K562 (cell line): ENCODE measurements around the gene MCAM. TPM values are rescaled to one million over a fixed set of nuclear protein-coding genes. Genes with fewer than 3 reads are reported as not detected.
A peak's percentile ranks its signal among the peaks of the same experiment; 100 is the strongest.

Experiments
- ATAC-seq: fragments of 200-7000 bp; cut with Tn5 transposase; 3 replicates; pipeline ENCODE4 v1.9.1; 2020; ENCODE audit warnings: moderate library complexity
- BruUV-seq: library from RNA; stranded (reverse); fragments of 400-500 nt; replicated peaks from 2 replicates; lab custom pipeline; 2021; lab: Mats Ljungman, UMichigan
- CTCF ChIA-PET: fragments of 300-600 bp; formaldehyde crosslinking; extraction: SDS; loops from one replicate; lab custom pipeline; 2021; ENCODE audit warnings: low intra/inter-chr PET ratio; lab: Yijun Ruan, JAX
- POLR2A ChIA-PET: fragments of 300-600, 350-650 bp; sonication (Branson Sonifier 250); formaldehyde crosslinking; extraction: SDS; loops from one replicate; lab custom pipeline; 2021; ENCODE audit warnings: antibody characterized with exemption, inconsistent platforms; lab: Yijun Ruan, JAX
- DNase-seq, 4 experiments: peaks; one replicate each; pipeline versions ENCODE4 v3.0.0 to v3.0.0-alpha.2; 2011 to 2018; ENCODE audit warnings: low spot score in 3 of 4, mixed read lengths in 3 of 4; ENCODE audit errors: extremely low read depth in 1 of 4
- FAIRE-seq: peaks from 2 replicates; lab custom pipeline; 2011; peaks lifted over from hg19 to GRCh38; lab: Jason Lieb, UNC
- H2AFZ ChIP-seq: 2 replicates; pipeline ENCODE4 v1.6.0; 2011; ENCODE audit warnings: low read depth, low read length, control low read depth, inconsistent platforms
- H3K27ac ChIP-seq: fragments of 200-600 bp; 3 replicates; pipeline ENCODE4 v1.8.0; 2011; ENCODE audit warnings: low read depth, mild to moderate bottlenecking, control low read depth, inconsistent platforms, low read length, moderate library complexity, mixed read lengths; ENCODE audit errors: extremely low read depth
- H3K27me3 ChIP-seq, 2 experiments: fragments of 300-600 bp in 1 of 2; 2 replicates in 1 of 2; 3 replicates in 1 of 2; pipeline versions ENCODE4 v1.6.0 to v1.8.0; 2011; ENCODE audit warnings: inconsistent platforms in 2 of 2, low read length in 2 of 2, mild to moderate bottlenecking in 1 of 2, mixed read lengths in 1 of 2, moderate library complexity in 1 of 2; ENCODE audit not compliant: control insufficient read depth in 2 of 2, insufficient read depth in 2 of 2
- H3K36me3 ChIP-seq: fragments of 300-600 bp; 3 replicates; pipeline ENCODE4 v1.8.0; 2011; ENCODE audit warnings: mild to moderate bottlenecking, low read length, inconsistent platforms; ENCODE audit not compliant: control insufficient read depth, insufficient read depth
- H3K4me1 ChIP-seq, 2 experiments: fragments of 200-600 bp in 1 of 2; replicated peaks in 1 of 2; 2 replicates in 1 of 2; 3 replicates in 1 of 2; pipeline versions ENCODE4 v1.5.1 to v1.8.0; 2011; ENCODE audit warnings: inconsistent platforms in 2 of 2, low read length in 2 of 2, mild to moderate bottlenecking in 1 of 2, mixed read lengths in 1 of 2, moderate library complexity in 1 of 2; ENCODE audit not compliant: control insufficient read depth in 2 of 2, insufficient read depth in 2 of 2
- H3K4me2 ChIP-seq: 2 replicates; pipeline ENCODE4 v1.6.1; 2011; ENCODE audit warnings: low read length, control low read depth, inconsistent platforms, mixed read lengths; ENCODE audit not compliant: insufficient read depth
- H3K4me3 ChIP-seq: fragments of 200-600 bp; sonication (generic), shearing (Covaris generic); 2 replicates; pipeline ENCODE4 v1.5.1; 2016; ENCODE audit warnings: control low read depth, inconsistent platforms
- H3K79me2 ChIP-seq: fragments of 200-600 bp; 3 replicates; pipeline ENCODE4 v1.8.0; 2011; ENCODE audit warnings: low read length, inconsistent platforms; ENCODE audit not compliant: control insufficient read depth, insufficient read depth
- H3K9ac ChIP-seq, 2 experiments: 2 replicates each; pipeline versions ENCODE4 v1.6.0 to v1.6.1; 2011; ENCODE audit warnings: low read depth in 2 of 2, low read length in 2 of 2, control low read depth in 1 of 2, inconsistent platforms in 1 of 2, mild to moderate bottlenecking in 1 of 2, mixed read lengths in 1 of 2; ENCODE audit not compliant: insufficient read depth in 1 of 2
- H3K9me1 ChIP-seq: one replicate; pipeline ENCODE4 v1.6.0; 2011; ENCODE audit warnings: inconsistent platforms, mild to moderate bottlenecking, low read length, moderate library complexity; ENCODE audit not compliant: control insufficient read depth, insufficient read depth
- H3K9me3 ChIP-seq: replicated peaks from 2 replicates; pipeline ENCODE4 v1.5.1; 2011; ENCODE audit warnings: low read depth, low read length, inconsistent platforms; ENCODE audit not compliant: control insufficient read depth, insufficient read depth
- H4K20me1 ChIP-seq: replicated peaks from 2 replicates; pipeline ENCODE4 v1.6.1; 2011; ENCODE audit warnings: low read length, inconsistent platforms, mixed read lengths; ENCODE audit not compliant: control insufficient read depth, insufficient read depth
- CBX1 ChIP-seq: sonication (generic); IDR thresholded peaks from 2 replicates; pipeline ENCODE4 v1.6.1; 2016; ENCODE audit warnings: antibody characterized with exemption, low read depth, mild to moderate bottlenecking
- HNRNPH1 ChIP-seq: fragments of 200-400 bp; formaldehyde crosslinking; optimal IDR thresholded peaks from 2 replicates; pipeline ENCODE3; 2017; ENCODE audit warnings: low read depth, mild to moderate bottlenecking, low read length, moderate library complexity
- KDM4B ChIP-seq, 2 experiments: fragments of 450-650 bp in 1 of 2; sonication (generic) in 1 of 2; IDR thresholded peaks; 2 replicates each; pipeline ENCODE4 v1.6.1; 2016 to 2017; ENCODE audit warnings: borderline replicate concordance in 2 of 2, antibody characterized with exemption in 1 of 2, low read depth in 1 of 2, mild to moderate bottlenecking in 1 of 2
- MBD1 ChIP-seq: fragments of 250-450 bp; sonication (Bioruptor Pico); IDR thresholded peaks from 2 replicates; pipeline ENCODE4 v1.8.0; 2022; ENCODE audit warnings: inconsistent platforms
- PRPF4 ChIP-seq: fragments of 200-400 bp; formaldehyde crosslinking; IDR thresholded peaks from one replicate; pipeline ENCODE4 v1.6.1; 2017; ENCODE audit warnings: low read length, low read depth, mild to moderate bottlenecking; ENCODE audit not compliant: insufficient read depth, poor library complexity, severe bottlenecking
- ZNF592 ChIP-seq: fragments of 450-650 bp; IDR thresholded peaks from 2 replicates; pipeline ENCODE4 v1.6.1; 2017; ENCODE audit warnings: antibody characterized with exemption, mild to moderate bottlenecking
- ZNF699 ChIP-seq: fragments of 250-450 bp; sonication (Bioruptor Pico); IDR thresholded peaks from 2 replicates; pipeline ENCODE4 v1.8.0; 2021; ENCODE audit warnings: mild to moderate bottlenecking, moderate library complexity; ENCODE audit not compliant: insufficient replicate concordance
- WGBS: fragments of 100-300 bp; shearing (Covaris generic); methylation state at CpG from one replicate; pipeline ENCODE4 v1.1.6; 2016; ENCODE audit warnings: low coverage, mixed read lengths; ENCODE audit not compliant: insufficient coverage; ENCODE audit errors: missing lambda C conversion rate; 5-methylcytosine and 5-hydroxymethylcytosine counted together
- in situ Hi-C: fragments of 300-500 bp; cut with MboI; formaldehyde crosslinking; loops from 4 replicates; pipeline ENCODE4 v1.15.0; 2018; ENCODE audit warnings: inconsistent platforms, mixed read lengths
- intact Hi-C: fragments of 100-400 bp; cut with micrococcal nuclease; formaldehyde crosslinking; loops from 2 replicates; pipeline ENCODE4 v1.14.2; 2022
- polyA plus RNA-seq, 8 experiments: library from polyadenylated mRNA; depleted of rRNA in 4 of 8; stranded (reverse) in 5 of 8; unstranded in 3 of 8; fragments of >200 nt; fragmentation: Nextera tagmentation in 2 of 8; fragmentation: Illumina TruSeq in 1 of 8; extraction: Ambion mirVana in 2 of 8; extraction: Trizol in 1 of 8; gene quantifications; 2 replicates each; pipeline versions ENCODE4 v1.2.1 to v1.2.3, GENCODE V29; 2011 to 2014; ENCODE audit warnings: inconsistent platforms in 1 of 8, missing spikeins in 1 of 8
- total RNA-seq, 7 experiments: library from RNA; depleted of rRNA in 6 of 7; stranded (reverse); fragments of >200 nt in 6 of 7; fragmentation: Illumina TruSeq in 2 of 7; extraction: Trizol in 2 of 7; gene quantifications; 2 replicates each; pipeline versions ENCODE4 v1.2.1 to v1.2.3, GENCODE V29; 2011 to 2021; ENCODE audit warnings: low replicate concordance in 1 of 7
- TF ChIP-seq, protein P1 (sequence below): sonication (generic); formaldehyde crosslinking; IDR thresholded peaks from 2 replicates; pipeline ENCODE4 v1.8.1; 2023; ENCODE audit warnings: mild to moderate bottlenecking, missing genetic modification reagents

MCAM gene
- total and polyA plus RNA-seq, 9 of the 15 experiments (the other 6 are each of a cell fraction or from before 2014, with no cell fraction given): 14.7 to 118 (median 53.6) TPM

DNA sequence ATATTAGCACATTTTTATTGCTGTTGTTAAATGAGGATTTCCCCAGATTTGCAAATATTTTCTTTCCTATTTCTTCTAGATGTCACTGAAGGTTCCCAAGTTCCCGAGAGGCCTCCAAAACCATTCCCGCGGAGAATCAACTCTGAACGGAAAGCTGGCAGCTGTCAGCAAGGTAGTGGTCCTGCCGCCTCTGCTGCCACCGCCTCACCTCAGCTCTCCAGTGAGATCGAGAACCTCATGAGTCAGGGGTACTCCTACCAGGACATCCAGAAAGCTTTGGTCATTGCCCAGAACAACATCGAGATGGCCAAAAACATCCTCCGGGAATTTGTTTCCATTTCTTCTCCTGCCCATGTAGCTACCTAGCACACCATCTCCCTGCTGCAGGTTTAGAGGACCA, 17.5 kb downstream of the MCAM start:
- Histone ChIP-seq H3K27ac (no peak overlapping the region), H3K9me1 (no peaks in the 10 kb centered on the region), H3K4me2 (no peak overlapping the region), H2AFZ (no peak overlapping the region), H3K9ac (0 out of 4 replicates have a peak overlapping the region, but pooled peaks of 1 of the 2 experiments have one; percentile 29), H4K20me1 (no peaks in the 10 kb centered on the region), H3K4me1 (no peaks in the 10 kb centered on the region), H3K79me2 (no peaks in the 10 kb centered on the region), H3K9me3 (no peaks in the 10 kb centered on the region), H3K27me3 (no peaks in the 10 kb centered on the region), H3K4me3 (no peak overlapping the region), H3K36me3 (peaks cover 75% of the 10 kb centered on the region)
- in situ Hi-C loops (no loop called here), intact Hi-C loops (no loop called here)
- ChIA-PET CTCF (no interaction called here), POLR2A (interaction anchor here (0.8 to 2.5 kb wide), 3 partner anchors 11 to 205 kb away, joined by 3 to 17 read pairs (median 3); a partner anchor contains a TSS)
- TF ChIP-seq KDM4B (IDR thresholded peaks at IDR 0.05; ENCODE audit: borderline replicate concordance in 2 of 2, low read depth in 1 of 2) (no peak), MBD1 (no peak), ZNF699 (CRISPR knock-in tag) (no peak), HNRNPH1 (no peak), PRPF4 (no peak), CBX1 (no peak), ZNF592 (no peak)
- TF ChIP-seq, protein P1, sequence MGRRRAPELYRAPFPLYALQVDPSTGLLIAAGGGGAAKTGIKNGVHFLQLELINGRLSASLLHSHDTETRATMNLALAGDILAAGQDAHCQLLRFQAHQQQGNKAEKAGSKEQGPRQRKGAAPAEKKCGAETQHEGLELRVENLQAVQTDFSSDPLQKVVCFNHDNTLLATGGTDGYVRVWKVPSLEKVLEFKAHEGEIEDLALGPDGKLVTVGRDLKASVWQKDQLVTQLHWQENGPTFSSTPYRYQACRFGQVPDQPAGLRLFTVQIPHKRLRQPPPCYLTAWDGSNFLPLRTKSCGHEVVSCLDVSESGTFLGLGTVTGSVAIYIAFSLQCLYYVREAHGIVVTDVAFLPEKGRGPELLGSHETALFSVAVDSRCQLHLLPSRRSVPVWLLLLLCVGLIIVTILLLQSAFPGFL: no peak
- DNase-seq (no peak), FAIRE-seq (no peak), ATAC-seq (no peak)
- 90% methylated on average over 9 of the region's 9 CpGs for WGBS
- BruUV-seq: no TSS peak
